Panc1 (cell line): ENCODE results near the gene FRMD4A.

Experiments used
- SIN3A ChIP-seq: IDR thresholded peaks from 2 replicates; pipeline ENCODE4 v1.6.1; 2012; ENCODE audit warnings: low read depth, mild to moderate bottlenecking, low read length, moderate library complexity, borderline replicate concordance; ENCODE audit not compliant: insufficient read depth
- TF ChIP-seq, protein P1 (sequence below): fragments of 450-650 bp; IDR thresholded peaks from 2 replicates; pipeline ENCODE4 v1.5.1; 2017; ENCODE audit warnings: mild to moderate bottlenecking

DNA sequence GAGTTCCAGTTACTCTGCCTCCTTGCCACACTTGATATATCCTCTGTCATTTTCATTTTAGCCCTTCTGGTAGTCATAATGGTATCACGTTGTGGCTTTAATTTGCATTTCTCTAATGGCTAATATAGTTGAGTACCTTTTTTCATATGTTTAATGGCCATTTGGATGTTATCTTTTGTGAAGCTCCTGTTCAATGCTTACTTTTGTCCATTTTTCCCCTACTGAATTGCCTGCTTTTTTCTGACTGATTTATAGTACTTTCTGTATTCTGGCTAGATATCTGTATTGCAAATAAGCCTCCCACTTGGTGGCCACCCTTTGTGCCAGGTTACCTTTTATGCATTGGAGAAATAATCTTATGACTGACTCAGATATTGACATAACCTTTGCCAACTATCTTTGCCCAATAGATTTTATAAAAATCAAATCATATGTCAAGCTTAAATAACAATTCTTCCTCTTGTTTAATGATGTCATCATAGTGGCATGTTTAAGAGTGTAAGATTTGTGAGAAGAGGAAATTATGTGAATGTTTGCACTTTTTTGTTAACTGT, 693.3 kb downstream of the FRMD4A start:
- TF ChIP-seq, protein P1, sequence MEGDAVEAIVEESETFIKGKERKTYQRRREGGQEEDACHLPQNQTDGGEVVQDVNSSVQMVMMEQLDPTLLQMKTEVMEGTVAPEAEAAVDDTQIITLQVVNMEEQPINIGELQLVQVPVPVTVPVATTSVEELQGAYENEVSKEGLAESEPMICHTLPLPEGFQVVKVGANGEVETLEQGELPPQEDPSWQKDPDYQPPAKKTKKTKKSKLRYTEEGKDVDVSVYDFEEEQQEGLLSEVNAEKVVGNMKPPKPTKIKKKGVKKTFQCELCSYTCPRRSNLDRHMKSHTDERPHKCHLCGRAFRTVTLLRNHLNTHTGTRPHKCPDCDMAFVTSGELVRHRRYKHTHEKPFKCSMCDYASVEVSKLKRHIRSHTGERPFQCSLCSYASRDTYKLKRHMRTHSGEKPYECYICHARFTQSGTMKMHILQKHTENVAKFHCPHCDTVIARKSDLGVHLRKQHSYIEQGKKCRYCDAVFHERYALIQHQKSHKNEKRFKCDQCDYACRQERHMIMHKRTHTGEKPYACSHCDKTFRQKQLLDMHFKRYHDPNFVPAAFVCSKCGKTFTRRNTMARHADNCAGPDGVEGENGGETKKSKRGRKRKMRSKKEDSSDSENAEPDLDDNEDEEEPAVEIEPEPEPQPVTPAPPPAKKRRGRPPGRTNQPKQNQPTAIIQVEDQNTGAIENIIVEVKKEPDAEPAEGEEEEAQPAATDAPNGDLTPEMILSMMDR, result no peak
- TF ChIP-seq SIN3A, result no peak
